Measurements from ENCODE around the gene RNF220.

Gene RNF220

DNA sequence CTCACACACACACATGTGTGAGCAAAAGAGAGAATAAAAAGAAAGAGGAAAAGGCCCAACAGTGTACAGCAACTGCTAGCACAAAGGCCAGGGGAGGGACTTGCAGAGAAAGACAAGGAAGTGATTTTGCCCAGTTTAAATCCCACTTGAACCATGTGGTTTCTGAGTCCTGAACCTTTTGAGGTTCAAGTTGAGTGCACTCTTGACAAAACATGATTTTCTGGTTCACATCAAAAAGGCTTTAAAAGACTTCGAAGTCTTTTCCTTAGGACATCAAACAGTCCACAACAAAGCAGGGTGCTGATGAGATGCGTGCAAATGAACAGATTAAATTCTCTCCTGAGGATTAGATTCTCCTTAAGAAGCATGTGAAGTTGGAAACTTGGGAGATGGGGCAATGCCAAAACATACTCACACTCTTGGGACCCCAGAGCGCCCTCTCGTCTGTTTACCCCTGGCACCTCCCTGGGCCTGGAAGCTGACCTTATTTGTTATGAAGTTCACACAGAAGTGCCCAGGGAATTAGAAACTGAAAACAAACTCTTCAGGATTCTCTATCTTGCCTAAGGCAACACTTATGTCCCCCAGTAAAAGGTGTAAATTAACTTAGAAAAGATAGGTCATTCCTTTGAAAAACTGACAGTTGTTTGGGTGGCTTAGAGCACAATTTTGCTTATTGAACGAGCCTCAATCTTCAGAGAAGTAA, 31.5 kb downstream of the RNF220 start:
- DNase-seq (ENCODE audit: low read depth in 3 of 3) = no peak

- DNase-seq (ENCODE audit: low read depth in 3 of 3) = no peak
Observed at GRCh38 chr1:44437107-44437716, 32.2 kb downstream of the RNF220 start.

DNA sequence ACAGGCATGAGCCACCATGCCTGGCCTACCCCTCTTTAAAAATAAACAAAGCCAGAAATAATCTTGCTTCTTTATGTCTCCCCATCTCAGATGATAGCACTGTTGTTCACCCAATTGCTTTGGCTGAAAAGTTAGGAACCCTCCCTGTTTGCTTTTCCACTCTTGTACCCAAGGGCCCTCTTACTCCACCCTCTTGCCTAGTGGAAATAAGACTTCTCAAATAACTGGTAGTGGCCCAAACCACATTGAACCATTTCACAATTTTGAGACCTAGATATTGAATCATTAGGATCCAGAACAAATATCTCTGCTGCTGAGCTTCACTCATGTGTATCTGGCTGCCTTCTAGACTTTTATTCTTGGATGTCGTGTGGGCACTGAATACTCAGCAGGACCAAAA, 37.7 kb downstream of the RNF220 start:
- no peak for DNase-seq (ENCODE audit: low read depth in 3 of 3)

DNA sequence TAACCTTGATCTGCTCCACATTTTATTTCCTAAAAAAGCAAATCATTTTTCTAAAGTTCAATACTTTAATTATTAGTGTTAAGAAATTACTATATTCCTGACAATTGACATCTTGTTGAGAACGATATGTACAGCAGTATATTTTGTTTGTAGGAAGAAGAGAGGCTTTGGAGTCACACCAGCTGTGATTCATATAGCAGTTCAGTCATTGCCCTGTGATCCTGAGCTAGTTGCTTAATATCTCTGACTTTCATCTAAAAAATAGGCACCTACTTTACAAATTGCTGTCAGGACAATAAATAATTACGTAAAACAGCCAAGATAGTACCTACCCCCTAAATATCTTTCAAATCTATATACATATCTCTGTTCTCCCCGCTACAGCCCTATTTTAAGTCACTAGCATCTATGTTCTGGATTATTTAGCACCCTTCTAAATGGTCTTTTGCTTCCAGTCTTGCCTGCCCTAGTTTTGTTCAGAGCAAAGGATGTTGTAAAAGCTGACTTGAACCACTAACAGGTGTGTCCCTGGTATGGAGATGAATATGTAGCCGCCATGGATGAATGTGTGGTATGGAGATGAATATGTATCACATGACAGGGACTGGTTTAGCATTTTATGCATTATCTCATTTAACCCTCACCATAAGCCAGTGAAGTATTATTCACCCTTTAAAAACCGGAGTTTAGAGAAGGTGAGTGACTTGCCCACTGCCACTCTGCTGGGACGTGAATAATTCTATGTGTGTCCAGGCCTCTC, 42.2 kb downstream of the RNF220 start:
- no peak for DNase-seq (ENCODE audit: low read depth in 3 of 3)

DNA sequence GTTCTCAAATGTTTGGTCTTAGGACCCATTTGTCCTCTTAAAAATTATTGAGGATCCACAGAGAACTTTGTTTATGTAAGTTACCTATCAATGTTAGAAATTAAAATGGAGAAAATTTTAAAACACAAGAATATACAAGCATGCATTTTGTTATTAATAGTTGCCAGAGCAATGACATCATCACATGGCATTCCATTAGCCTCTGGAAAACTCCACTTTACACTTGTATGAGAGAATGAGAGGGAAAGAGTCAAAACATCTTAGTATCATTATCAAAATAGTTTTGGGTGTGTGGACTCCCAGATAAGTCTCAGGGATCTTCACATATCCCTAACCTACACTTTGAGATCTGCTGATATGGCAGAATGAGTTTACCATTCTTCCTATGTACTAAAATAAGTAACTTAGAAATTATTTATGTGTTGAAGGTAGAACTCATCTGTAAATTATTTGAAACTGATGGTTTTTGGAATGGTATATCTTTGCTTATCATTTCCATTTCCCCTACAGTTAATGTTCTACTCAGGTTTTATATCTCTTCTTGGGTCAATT, 48.8 kb downstream of the RNF220 start:
- no peak for DNase-seq (ENCODE audit: low read depth in 3 of 3)

- DNase-seq (ENCODE audit: low read depth in 3 of 3) = no peak
Observed at GRCh38 chr1:44454704-44455103, 49.6 kb downstream of the RNF220 start.

DNA sequence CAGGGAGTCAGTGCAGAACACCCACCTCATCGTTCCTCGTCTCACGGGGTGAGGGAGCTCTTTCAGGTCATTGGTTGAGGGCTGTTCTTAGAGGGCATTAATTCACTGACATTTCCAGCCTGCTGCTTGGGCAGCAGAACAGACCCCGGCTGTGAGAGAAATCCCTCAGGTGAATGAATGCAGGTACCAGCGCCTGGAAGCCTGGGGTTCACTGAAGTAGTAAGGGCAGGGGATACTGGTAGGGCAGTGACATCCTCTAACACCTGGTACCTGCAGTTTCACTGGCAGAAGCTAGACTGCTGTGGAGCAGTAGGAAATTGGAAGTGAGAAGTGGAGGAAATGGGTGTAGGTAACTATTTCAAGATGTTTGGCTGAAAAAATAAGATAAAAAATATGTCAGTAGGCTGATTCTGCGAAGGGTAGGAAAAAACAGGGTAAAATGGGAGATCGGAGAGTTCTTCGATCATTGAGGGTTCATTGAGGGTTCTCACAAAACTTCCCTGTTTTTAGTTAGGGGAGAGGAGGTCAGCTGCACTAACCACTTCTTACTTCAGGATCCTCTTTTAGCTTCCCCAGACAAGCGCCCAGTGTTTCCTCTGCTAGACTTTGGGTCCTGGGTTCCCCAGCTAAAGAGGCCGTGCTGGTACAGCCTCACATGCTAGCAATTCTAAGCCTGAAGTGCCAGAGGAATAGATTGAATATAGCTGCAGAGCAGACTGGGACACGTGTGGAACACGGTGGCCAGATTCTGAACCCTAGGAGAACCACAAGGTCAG, 55.2 kb downstream of the RNF220 start:
- DNase-seq (ENCODE audit: low read depth in 3 of 3) = no peak

DNA sequence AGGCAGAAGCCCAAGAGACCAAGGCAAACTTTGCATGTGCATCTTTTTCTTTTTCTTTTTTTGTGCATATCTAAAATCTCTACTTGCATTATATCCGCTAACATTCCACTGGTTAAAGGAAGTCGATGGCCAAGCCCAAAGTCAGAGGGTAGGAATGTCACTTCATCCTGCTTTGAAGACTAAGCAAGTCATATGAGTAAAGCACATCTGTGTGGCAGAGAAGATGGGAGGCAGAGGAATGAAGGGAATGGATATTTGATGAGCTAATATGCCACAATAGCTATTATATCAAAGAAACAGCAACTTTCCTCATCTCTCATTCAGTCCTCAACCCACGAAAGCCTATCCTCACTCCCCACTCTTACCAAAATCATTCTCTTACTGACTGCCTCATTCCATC, 59.3 kb downstream of the RNF220 start:
- no peak for DNase-seq (ENCODE audit: low read depth in 3 of 3)

GRCh38 chr1:44467566-44467965, 62.5 kb downstream of the RNF220 start:
- DNase-seq (ENCODE audit: low read depth in 3 of 3) = no peak

- DNase-seq (ENCODE audit: low read depth in 3 of 3) = no peak
Observed at GRCh38 chr1:44471911-44472453, 66.9 kb downstream of the RNF220 start.

GRCh38 chr1:44472620-44473525, 67.8 kb downstream of the RNF220 start:
- no peak for DNase-seq (ENCODE audit: low read depth in 3 of 3)

GRCh38 chr1:44476891-44477290, 71.8 kb downstream of the RNF220 start:
- no peak for DNase-seq (ENCODE audit: low read depth in 3 of 3)

DNA sequence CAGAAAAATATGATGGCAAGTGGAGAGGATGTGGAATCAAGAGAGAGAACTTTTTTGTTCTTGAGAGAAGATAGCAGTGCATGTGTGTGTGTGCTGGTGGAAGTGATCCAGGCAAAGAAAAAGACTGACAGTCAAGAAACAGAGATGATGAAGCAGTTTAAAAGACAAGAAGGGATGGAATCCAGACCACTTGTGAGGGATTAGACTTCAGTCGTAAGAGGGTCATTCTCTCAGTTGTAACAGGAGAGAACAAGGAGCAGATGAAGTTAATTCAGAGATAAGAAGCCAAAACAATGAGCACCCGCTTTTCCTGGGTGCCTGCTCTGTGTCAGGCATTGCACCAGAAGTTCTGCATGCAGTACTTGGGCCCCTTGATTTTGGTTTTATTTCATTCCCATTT, 76.6 kb downstream of the RNF220 start:
- no peak for DNase-seq (ENCODE audit: low read depth in 3 of 3)

- no peak for DNase-seq (ENCODE audit: low read depth in 3 of 3)
Observed at GRCh38 chr1:44483089-44483874, 78.2 kb downstream of the RNF220 start.

- no peak for DNase-seq (ENCODE audit: low read depth in 3 of 3)
Observed at GRCh38 chr1:44484155-44484688, 79.2 kb downstream of the RNF220 start.

GRCh38 chr1:44485229-44485933, 80.3 kb downstream of the RNF220 start:
- DNase-seq (ENCODE audit: low read depth in 3 of 3) = no peak

GRCh38 chr1:44485934-44486460, 80.9 kb downstream of the RNF220 start:
- no peak for DNase-seq (ENCODE audit: low read depth in 3 of 3)

DNA sequence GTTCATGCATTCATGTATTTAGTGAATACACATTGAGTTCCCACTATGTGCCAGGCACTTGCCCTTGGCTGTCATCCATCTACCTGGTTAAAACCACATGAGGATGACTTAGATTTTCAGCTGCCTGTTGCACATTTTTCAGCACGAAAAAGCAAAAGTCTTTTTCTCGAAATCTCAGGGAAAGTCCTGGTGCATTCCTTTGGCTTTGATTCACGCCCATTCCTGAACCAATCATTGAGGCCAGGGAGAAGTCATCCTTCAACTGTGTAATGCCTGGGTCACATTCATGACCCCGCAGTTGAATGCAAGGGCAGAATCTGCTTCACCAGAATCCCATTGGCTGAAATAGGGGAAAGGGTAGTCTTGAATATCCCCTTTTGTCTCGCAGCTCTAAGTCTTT, 84.4 kb downstream of the RNF220 start:
- DNase-seq (ENCODE audit: low read depth in 3 of 3) = no peak

All from stimulated activated CD4-positive, alpha-beta T cell treated with anti-CD3 and anti-CD28 coated beads, TNF-alpha, amount 100 ng/mL, for 4 hours (primary cell).